Stimulated activated CD4-positive, alpha-beta T cell treated with anti-CD3 and anti-CD28 coated beads, Interleukin-4, amount 100 ng/mL, for 48 hours (primary cell): ENCODE results near the gene CLK2.
"Not testable (repeated sequence)": the region's sequence is repeated elsewhere in the genome, so short reads cannot be mapped to it uniquely, and the experiment has no call there.

Source experiments
- DNase-seq, 2 donors: peaks; one replicate each; pipeline ENCODE4 v3.0.0-alpha.2; 2020; ENCODE audit warnings: low read depth in 2 of 2

Gene CLK2

DNA sequence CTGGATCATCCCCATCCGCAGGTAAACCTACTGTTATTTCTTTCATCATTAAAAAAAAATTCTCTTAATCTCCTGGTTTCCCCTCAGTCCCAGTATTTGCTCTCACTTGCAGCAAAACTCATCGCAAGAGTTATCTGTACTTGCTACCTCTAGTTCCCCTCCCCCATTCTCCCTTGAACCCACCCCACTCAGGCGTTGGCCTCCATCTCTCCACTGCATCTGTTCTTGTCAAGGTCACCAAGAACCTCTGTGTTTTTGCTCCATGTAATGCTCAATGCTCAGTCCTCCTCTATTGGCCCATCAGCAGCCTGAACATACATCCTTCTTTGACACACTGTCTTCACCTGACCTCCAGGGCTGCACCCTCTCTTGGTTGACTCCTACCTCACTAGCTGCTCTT lies 23.4 kb upstream of the CLK2 start:
- DNase-seq, result no peak

DNA sequence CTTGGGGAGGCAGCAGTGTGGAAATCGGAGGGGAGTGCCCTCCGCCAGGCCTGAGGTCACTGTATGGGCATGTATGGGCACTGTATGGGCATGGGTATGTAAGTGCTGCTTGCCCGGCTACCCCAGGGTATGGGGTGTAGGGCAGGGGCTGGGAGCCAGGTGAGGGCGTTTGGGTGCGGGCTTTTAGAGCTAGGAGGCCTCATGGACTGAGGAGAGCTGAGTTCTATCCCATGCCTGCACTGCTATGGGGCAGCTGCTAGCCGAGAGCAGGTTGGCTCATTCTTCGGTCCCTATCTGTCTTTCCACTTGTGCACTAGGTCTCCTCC lies 22.6 kb upstream of the CLK2 start:
- DNase-seq, result no peak

DNA sequence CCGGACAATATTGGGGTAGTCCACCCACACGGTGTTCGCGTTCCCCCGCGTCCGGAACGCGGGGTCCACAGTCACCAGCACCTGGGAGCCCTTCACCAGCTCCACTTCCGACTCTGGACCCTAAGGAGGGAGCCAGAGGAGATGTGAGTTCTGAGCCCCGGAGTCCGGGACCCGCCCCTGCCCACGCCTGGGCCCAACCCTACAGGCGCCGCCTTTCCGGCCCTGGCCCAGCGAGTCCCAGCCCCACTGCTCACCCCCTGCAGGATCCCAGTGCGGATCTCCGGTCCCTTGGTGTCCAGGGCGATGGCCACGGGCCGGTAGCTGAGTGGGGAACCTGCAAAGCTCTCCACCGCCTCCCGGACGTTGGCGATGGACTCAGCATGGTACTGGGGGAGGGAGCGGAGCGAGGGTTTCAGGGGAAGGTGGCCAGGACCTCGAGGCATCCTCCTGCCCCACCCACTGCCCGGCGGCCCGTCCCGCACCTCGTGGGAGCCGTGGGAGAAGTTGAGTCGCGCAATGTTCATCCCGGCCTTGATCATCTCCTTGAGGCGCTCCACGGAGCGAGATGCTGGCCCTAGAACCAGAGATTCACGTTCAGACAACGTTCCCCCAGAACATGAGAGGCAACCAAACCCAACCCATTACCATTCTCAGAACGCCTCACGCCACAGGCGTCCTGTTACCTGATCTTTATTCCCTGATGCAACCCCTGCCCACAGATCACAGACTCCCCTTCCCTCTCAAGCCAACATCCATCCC lies 22.1 kb upstream of the CLK2 start:
- DNase-seq, result no peak

DNA sequence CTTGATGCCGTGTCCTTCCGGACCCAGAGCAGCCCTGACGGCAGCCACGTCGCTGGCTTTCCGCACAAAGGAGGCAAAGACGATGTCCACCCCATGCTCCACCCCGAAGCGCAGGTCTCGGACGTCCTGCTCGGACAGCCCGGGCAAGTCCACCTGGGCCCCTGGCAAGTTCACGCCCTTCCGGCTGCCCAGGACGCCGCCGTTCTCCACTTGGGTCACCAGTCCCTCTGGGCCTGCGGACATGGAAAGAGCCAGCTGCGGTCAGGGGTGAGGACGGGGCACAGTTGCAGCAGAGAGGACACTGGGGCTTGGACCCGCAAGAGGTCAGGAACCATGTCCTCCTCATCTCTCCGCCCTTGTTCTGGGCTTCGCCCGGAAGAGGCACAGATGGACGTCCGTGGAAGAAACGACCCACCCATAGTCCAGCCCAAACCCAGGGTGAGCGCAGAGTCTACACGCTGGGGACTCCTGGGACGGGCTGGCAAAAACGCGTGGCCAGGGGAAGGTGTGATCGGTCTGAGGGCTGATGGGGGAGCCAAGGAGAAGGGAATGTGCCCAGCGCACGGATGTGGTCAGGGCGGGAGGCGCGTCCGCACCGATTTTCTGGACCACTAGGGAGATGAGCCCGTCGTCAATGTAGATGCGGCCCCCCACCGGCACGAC lies 21.3 kb upstream of the CLK2 start:
- no peak for DNase-seq

DNA sequence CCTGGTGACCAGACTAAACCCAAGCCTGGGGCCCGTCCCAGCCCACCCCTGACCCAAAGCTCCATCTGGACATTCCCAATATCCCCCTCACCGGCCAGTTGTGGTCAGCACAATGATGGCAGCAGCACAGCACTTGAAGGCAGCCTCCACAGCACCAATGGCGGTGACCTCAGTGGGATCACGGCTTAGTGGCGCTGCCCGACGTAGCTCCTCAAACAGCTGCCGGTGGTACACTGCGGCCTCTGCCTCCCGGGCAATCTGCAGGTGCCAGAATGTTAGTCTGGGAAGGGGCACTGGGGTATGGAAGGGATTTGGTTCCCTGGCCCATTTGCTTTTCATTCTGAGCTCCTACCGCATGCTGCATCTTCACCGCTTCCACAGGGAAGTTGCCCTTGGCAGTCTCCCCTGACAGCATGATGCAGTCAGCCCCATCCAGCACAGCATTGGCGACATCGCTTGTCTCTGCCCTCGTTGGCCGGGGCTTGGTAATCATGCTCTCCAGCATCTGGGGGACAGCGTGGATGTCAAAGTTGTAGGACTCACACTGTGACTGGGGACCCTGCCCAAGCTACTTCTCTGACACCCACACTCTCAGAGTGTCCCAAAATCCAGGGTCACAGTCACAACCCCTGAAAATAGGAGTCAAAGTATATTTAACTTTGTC lies 19.9 kb upstream of the CLK2 start:
- no peak for DNase-seq

DNA sequence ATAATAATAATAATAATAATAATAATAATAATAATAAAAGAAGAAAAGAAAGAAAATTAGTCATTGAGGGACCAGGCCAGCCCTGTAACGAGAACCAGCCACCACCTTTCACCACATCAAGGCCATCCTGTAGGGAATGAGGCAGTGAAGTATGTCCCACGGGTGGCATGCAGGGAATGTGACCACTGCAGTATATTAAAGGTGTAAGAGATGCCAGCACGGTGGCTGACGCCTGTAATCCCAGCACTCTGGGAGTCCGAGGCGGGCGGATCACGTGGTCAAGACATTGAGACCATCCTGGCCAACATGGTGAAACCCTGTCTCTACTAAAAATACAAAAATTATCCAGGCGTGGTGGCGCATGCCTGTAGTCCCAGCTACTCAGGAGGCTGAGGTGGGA lies 17.7 kb upstream of the CLK2 start:
- DNase-seq, result not testable (repeated sequence)

DNA sequence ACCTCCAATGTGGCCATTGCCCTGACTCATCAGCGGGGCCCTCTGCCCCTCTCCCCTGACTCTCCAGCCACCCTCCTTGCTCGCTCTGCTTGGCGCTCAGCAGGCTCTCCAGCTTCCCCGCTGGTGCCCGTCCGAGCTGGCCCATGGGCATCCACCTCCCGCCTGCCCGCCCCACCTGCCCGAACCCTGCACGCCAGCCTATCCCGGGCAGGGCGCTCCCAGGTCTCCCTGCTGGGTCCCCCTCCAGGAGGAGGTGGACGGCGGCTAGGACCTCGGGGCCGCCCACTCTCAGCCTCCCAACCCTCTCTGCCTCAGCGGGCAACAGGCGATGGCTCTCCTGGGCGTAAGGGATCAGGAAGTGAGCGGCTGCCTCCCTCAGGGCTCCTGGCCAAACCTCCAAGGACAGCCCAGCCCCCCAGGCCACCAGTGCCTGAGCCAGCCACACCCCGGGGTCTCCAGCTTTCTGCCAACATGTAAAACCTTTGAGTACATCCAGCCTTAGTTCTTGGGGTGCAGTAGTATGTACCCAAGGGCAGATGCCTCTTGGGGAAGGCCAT lies 14.8 kb upstream of the CLK2 start:
- no peak for DNase-seq

DNA sequence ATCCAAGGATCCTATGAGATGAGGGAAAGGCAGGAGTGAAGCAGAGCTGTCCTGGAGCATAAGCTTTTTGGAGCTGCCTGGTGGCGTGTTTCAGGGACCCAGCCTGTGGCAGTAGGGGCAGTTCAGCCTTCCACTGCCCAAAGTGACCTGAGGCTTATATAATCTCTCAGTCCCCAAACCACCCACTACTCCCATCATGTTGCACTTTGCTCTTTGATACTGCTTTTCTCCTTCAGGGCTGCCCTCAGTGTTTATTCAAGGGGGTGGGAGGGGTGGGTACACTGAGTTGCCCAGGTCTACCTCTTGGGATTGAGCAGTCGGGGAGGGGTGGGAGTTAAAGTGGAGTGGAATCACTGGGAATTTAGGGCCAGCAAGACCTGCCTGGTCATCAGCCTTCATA lies 13.2 kb upstream of the CLK2 start:
- no peak for DNase-seq

DNA sequence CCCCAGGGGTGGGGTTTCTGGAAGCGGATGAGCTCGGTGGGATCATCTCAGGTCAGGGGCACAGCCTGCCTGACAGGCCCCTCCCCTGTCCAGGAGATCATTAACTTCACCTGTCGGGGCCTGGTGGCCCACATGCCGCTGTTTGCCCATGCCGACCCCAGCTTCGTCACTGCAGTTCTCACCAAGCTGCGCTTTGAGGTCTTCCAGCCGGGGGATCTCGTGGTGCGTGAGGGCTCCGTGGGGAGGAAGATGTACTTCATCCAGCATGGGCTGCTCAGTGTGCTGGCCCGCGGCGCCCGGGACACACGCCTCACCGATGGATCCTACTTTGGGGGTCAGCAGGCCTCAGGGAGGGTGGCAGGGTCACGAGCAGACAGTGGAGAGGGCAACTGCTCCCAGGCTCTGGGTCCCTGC lies 12.3 kb upstream of the CLK2 start:
- DNase-seq, result no peak

DNA sequence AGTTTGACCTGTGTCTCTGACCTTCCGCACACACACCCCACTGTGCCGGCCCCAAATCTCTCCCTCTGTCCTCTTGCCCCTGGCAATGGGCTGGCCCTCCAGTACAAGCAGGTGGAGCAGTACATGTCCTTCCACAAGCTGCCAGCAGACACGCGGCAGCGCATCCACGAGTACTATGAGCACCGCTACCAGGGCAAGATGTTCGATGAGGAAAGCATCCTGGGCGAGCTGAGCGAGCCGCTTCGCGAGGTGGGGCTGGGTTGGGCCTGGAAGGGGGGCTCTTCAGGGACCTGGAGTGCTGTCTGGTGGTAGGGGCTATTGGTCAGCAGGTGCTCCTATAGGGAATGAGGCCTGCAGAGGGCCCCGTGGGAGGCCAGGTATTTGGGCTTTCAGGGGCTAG lies 11.8 kb upstream of the CLK2 start:
- DNase-seq, result no peak

DNA sequence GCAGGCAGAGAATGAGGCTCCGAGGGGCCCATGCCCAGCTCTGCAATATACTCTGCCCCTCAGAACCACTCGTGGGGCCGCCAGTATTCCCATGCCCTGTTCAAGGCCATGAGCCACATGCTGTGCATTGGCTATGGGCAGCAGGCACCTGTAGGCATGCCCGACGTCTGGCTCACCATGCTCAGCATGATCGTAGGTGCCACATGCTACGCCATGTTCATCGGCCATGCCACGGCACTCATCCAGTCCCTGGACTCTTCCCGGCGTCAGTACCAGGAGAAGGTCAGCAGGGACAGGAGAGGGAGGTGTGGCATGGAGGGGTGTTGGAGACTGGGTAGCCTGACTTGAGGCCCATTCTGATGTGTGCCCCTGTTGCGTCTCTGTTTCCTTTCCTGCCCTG lies 11.2 kb upstream of the CLK2 start:
- DNase-seq, result no peak

DNA sequence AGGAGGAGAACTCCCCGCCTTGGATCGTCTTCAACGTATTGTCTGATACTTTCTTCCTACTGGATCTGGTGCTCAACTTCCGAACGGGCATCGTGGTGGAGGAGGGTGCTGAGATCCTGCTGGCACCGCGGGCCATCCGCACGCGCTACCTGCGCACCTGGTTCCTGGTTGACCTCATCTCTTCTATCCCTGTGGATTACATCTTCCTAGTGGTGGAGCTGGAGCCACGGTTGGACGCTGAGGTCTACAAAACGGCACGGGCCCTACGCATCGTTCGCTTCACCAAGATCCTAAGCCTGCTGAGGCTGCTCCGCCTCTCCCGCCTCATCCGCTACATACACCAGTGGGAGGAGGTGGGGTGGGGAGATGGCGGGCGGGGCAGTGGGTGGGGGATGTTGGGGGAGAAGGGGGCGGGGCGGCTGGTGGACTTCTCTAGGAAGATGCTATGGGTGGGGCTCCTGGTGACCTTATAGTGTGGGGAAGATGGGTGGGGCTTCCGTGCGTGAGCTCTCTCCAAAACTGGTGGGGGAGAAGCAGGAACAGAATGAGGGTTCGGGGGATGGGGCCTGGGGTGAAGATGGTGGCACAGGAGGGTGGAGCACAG lies 9.3 kb upstream of the CLK2 start:
- no peak for DNase-seq

DNA sequence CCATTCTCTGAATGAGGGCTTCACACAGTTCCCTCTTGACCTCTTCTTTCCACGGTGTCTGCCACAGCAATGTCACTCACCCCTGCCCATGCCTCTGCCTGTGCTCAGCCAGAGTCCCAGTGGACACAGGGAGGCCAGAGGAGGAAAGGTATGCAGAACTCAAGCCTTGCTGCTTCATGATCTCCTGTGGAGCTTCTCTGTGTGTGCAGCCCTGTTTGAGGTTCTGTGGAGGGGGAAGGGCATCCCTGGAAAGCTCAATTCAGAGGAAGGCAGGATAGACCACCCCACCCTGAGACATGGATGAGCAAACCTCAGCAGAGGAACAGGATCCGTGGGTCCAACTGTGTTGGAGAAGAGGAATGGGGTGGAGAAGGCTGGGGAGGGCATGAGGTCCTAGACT lies 6.0 kb upstream of the CLK2 start:
- DNase-seq, result no peak

DNA sequence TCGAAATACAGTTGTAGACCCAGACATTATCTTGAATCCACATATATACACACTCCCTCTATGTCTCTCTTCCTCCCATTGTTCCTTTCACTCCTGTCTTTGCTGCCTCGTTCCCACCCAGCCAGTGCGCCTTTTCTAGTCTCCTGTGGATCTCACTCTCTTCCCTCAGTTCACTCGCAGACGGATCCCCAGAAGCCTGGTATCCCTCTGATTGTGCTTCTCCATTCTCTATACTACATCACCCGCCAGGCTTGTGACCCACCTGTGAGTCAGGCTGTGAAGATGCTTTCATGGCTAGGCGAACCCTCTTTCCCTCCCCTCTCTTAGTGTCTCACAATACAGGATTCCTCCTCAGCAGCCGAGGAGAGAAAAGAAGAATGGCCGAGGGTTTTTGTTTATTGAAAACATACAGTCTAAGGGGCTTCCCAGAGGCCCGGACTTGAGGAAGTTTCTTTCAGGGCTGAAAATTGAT lies 5.4 kb upstream of the CLK2 start:
- no peak for DNase-seq

DNA sequence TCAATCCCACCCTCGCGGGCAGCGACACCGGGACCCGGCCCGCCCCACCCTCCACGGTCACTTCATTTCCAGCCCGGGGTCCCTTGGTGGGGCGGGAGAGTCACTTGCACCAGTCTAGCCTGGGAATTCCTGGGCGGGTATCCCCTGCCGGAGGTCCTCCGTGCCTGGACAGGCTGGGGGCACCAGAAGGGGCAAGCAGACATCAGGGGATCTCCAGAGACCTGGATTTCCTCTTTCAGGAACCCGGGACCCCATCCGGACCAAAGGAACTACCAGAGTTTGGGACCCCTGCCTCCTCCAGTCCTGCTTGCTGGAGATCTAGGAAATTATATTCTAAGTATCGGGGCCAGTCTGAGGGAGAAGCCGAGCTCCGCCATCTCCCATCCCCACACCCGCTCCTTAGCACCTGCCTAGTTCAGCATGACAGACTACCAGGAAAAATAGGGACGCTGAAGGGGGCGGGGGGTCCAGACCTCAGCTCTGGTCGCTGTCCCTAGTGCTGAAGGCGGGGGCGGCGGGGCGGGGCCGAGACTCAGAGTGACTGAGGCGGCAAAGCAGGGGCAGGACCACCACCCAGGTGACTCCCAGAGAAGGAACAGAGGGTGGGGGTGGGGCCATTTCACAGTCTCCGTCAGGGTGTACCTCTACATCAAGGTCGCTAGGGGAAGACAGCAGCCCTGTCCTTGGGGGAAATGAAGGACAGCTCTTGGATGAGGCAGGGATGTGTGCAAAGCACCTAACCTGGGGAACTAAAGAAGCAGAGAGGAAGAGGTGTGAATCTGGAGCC lies 4.8 kb upstream of the CLK2 start:
- peak; percentile 64 to 81 for DNase-seq

DNA sequence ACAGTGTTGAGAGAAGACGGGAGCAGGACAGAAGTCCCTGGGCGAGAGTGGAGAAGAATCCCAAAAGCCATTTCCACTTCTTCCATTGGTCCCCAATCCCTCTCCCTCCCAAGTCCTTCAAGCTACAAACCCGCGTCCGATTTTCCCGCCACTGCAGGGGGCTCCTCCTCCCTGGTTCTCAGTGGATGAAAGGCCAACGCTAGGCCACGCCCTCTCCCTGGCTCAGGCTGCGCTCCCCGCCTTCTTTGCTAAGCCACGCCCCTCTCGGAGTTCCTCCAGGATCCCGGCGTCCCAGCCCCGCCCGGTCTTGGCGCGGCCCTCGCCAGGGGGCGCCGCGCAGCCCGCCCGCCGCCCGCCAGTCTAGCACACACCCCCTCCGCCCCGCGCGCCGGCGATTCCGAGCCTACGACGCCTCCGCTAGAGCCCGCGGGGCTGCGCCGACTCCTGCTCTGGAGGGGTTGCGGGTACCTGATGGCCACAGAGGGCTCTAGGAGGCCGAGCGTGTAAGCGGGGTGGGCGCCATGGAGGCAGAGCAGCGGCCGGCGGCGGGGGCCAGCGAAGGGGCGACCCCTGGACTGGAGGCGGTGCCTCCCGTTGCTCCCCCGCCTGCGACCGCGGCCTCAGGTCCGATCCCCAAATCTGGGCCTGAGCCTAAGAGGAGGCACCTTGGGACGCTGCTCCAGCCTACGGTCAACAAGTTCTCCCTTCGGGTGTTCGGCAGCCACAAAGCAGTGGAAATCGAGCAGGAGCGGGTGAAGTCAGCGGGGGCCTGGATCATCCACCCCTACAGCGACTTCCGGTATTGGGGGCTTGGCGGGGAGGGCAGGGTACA lies 4.0 kb upstream of the CLK2 start, which contains the start of gene HCN3:
Gene HCN3, plus strand, starts transcription at position 394 of the 832 bp plus-strand sequence. Its CDS starts 128 bp downstream, at position 522.
- DNase-seq, result peak; percentile 92 to 97

DNA sequence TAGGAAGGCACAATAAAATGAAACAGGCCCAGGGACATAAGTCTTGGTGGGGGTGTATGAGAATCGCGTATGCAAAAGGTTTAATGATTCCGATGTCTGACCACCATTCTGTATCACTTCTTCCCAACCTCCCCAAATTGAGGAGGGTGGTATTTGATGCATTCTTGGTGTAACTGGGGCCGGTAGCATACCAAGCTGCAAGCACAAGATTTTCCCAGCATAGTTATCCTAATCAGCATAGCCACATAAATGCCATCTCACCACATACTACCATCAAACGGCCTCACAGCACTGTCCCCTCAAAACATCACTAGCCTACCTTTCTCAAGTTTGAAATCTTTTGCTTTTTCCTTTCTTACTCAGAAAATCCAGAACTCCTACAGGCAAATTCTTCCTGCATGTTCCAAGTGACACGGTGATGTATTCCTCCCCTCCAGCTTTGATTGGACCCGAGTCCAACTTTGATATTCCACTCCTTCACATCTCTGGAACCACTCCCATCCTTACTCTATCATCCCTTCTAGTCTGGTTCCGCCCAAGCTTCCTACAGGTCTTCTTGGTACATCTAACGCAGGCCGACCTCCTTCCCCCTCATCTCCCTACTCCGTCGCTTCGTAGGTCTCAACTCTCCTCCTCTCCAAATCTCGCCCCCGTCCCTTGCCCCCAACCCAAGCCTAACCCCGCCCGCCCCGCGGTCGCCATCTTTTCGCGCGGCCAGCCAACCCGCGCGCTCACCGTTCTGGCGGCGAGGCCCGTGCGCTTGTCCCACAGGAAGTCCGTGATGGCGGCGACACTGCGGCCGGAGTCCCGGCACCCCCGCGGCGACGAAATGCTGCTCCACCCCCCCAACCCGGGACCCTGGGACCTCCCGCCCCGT lies 600 bp downstream of the CLK2 start:
- no peak for DNase-seq

DNA sequence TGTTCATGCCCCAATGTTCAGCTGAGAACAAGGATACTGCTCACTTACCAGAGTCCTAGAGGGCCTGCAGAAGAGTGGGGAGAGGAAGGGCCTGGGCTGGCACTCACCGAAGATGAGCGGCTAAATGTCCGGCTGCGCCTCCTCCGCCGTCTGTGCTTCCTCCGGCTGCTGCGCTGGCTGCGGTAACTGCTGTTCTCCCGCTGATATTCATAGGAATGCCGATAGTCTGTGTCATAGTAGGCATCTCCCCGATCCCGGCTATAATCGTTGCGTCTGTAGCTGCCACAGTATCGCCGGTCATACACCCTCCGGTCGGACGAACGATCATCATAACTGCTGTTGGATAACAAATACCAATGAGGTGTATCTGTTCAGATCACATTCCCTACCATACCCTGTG lies 3.9 kb downstream of the CLK2 start:
- no peak for DNase-seq

DNA sequence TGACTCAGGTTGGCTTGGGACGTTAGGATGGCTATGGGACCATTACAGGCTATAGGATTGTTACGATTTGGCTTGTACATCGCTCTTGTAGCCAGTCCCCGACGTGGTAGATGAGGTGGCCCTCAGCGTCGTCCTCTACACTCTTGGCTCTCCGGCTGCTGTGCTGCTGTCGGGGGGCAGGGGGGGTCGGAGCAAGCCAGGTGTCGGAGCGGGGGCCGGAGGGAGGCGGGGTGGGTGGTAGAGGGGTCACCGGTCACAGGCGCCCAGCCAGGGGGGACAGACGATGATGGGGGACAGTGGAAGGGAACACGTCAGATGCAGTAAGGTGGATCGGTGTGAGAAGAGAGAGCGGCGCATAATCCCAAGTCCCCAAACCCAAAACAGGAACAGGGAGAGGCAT lies 4.7 kb downstream of the CLK2 start:
- DNase-seq, result no peak

DNA sequence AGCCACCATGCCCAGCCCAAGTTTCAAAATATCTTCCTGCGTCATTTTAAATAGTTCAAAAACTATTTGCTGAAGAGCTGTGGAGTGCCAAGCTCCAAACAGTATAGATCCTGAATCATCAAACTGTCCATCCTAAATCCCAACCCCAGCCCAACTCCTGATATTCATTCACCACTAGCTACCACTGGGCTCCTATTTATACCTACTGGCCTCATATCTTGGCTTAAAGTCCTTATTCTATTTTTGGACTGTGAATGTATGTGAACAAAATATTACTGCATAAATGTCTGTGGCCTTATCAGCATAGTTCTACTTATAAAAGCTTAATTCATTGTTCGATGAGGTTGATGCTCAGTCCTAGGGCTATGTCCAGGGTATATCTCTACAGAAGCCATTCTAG lies 5.9 kb downstream of the CLK2 start:
- no peak for DNase-seq
